ENCODE results near the gene VDAC1. TPM values are rescaled to one million over a fixed set of nuclear protein-coding genes. Genes with fewer than 3 reads are reported as not detected.

VDAC1 gene, protein sequence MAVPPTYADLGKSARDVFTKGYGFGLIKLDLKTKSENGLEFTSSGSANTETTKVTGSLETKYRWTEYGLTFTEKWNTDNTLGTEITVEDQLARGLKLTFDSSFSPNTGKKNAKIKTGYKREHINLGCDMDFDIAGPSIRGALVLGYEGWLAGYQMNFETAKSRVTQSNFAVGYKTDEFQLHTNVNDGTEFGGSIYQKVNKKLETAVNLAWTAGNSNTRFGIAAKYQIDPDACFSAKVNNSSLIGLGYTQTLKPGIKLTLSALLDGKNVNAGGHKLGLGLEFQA
- 100 to 1,000 TPM in 3 of 4 donors, 10 to 100 TPM in 1; 84.4 to 121 (median 112) TPM for total RNA-seq

DNA sequence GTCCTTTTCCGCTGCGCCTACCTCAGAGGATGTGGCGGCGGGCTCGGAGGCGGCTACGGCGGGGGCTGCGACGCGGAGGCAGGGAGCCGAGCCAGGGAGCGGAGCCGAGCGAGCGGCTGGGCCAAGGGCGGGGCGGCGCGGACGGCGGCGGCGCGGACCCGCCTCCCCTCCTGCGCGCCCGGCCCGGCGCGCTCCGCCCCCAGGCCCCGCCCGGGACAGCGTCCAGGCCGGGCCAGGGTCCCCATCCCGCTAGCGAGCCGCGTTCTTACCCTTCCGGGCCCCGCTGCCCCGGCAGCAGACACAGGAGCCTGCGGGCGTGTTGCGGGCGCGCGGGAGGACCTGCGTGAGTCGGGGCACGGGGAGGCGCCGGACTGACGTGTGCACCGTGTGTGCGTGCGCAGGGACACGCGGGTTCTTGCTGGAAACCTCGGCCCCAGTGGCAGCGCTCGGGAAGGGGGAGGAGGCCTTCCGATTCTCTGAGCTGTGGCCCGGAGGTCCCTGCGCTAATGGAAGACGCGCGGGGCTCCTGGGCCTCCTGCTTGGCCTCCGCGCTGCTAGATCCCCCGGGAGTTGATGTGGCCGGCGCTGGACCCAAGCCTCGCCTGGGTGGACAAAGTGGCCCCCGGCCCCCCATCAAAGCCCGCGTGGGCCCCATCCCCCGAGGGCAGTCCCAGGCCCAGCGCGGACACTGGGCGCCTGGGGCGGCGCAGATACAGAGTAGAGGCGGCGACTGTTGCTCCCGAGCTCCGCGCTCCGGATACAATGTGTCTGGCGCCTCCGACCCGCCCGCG lies at the start of gene VDAC1:
VDAC1 (minus strand) TSS at position 350 of the 791 bp plus-strand sequence. CDS start 11,963 bp downstream, outside the sequence.
- TF ChIP-seq, protein P1, sequence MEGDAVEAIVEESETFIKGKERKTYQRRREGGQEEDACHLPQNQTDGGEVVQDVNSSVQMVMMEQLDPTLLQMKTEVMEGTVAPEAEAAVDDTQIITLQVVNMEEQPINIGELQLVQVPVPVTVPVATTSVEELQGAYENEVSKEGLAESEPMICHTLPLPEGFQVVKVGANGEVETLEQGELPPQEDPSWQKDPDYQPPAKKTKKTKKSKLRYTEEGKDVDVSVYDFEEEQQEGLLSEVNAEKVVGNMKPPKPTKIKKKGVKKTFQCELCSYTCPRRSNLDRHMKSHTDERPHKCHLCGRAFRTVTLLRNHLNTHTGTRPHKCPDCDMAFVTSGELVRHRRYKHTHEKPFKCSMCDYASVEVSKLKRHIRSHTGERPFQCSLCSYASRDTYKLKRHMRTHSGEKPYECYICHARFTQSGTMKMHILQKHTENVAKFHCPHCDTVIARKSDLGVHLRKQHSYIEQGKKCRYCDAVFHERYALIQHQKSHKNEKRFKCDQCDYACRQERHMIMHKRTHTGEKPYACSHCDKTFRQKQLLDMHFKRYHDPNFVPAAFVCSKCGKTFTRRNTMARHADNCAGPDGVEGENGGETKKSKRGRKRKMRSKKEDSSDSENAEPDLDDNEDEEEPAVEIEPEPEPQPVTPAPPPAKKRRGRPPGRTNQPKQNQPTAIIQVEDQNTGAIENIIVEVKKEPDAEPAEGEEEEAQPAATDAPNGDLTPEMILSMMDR (IDR thresholded peaks at IDR 0.05; ENCODE audit: low read depth), result no peak

DNA sequence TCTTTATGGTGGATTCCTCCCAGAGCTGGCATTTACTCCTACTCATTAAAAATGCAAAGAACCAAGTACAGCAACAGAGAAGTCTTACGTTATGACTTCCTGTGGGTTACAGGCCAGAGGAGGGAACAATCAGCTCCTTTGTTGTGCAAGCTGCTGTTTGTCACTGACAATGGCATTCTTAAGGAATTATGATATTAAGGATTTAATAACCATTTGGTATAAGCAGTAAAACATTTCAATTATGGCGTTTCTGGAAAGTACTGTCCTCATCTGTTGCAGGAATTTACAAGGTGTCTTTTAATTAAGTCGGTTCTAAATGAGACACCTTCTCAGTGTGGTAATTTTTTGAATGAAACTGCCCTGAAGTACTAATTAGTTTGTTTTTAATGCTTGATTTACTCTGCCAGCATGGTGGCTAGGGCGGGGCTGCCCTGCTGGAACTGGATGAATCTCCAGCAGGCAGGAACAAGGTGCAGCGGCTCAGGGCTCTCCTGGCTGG lies 49.1 kb upstream of the VDAC1 start:
- TF ChIP-seq, protein P1 (IDR thresholded peaks at IDR 0.05; ENCODE audit: low read depth), result no peak

DNA sequence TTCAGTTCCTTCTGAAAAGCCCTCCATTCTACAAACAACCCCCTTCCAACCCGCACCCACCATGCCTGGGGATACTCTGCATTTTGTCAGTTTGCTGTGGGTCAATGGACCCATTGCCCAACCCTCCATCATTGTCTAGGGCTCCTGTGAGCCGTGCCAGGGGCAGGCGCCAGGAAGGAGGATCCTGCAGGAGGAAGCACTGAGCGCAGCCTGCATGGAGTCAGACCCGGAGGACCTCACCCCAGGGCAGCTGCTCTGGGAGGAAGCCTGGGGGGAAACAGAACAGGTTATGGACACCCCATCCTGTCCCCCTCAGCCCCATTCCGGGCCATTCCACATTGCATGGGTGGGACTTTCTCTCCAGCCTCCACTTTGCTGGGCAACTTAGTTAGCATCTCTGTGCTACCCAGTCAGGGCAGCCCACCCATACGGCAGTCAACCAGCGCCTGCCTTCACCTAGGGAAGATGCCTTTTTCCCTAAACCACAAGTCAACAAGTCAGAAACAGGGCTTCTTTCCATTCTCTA lies 48.6 kb upstream of the VDAC1 start:
- TF ChIP-seq, protein P1 (IDR thresholded peaks at IDR 0.05; ENCODE audit: low read depth), result no peak

DNA sequence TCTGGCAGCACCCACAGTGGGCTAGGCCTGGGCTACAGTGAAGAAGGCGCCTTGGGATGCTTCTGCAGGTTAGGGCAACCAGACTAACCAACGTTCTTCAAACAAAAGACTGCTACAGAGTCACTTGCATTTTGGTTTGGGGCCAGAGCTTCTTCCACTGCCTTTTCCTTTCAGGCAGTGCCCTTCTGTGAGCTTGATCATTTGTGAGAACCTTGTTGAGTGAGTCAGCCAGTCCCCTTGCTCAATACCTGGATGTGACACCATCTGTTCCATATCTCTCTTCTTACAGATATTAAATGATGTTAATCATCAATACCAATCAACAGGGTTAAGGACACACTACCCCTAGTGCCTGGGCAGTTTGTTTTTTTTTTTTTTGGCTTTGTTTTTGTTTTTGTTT lies 46.5 kb upstream of the VDAC1 start:
- TF ChIP-seq, protein P1 (IDR thresholded peaks at IDR 0.05; ENCODE audit: low read depth), result no peak

DNA sequence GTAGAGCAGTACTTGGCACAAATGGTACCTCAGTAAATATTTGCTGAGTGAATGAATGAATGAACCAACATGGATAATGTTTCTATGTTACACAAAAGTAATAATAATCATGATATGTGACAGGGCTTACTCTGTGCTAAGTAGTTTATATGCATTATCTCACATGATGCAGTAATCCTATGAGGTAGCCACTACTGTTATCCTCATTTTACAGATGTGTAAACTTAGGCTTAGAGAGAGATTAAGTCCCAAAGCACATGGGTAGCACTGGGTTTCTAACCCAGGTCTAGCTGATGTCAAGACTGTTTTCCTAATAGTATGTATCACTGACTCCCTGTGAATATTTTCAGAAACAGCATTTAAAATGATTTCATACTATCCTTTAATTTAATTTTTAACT lies 44.1 kb upstream of the VDAC1 start:
- TF ChIP-seq, protein P1 (IDR thresholded peaks at IDR 0.05; ENCODE audit: low read depth), result no peak

DNA sequence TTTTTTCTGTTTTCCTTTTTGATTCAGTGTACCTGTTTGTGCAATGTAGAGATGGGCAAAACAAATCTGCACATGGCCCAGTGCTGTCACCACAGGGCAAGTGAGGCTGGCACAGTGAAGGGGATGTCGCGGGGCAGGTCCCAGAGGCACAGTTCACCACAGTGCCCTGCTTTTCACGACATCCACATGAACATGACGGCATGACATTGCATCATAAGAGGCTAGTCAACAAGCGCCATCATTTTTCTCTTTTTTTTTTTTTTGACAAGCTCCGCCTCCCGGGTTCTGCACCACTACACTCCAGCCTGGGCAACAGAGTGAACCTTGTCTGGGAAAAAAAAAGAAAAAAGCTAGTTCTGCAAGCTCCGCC lies 42.9 kb upstream of the VDAC1 start:
- TF ChIP-seq, protein P1 (IDR thresholded peaks at IDR 0.05; ENCODE audit: low read depth), result no peak
